OCI-M2 (cell line): ENCODE measurements around the gene CELF2.

Experiments
- DNase-seq: peaks from one replicate; lab custom pipeline; 2025; ENCODE audit not compliant: unreplicated experiment; lab: John Stamatoyannopoulos, UW

The CELF2 gene

DNA sequence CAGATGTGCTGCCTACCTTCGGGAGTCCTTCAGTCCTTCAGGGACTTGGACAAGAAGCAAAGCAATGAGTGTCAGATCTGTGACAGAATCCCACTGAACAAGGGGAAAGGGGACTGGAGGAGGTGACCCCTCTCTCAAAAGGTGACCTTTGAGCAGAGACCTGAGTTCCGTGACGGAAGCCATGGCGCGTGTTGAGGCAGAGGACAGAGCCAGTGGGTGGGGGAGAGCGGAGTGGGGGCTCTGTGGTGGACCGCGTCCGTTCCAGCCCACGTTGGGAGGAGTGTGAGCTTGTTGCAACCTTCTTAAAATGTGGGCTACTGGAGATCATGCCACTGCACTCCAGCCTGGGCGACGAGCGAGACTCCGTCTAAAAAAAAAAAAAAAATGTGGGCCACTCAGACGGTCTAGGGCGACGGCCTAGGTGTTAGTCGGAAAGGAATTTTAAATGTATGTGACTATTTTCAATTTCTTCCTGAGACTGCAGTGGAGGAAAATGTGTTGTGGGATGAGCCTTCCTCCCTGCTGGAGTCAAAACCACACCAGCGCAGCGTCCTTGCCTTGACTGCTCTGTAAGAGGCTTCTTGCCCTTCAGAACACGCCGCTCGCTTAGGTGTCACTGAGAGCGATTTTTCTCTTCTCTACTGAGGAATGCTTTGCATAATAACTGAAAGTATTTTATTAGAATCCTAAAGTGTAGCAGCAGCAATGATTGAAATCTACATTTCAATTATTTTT lies 272.7 kb downstream of the CELF2 start:
- DNase-seq: no peak

DNA sequence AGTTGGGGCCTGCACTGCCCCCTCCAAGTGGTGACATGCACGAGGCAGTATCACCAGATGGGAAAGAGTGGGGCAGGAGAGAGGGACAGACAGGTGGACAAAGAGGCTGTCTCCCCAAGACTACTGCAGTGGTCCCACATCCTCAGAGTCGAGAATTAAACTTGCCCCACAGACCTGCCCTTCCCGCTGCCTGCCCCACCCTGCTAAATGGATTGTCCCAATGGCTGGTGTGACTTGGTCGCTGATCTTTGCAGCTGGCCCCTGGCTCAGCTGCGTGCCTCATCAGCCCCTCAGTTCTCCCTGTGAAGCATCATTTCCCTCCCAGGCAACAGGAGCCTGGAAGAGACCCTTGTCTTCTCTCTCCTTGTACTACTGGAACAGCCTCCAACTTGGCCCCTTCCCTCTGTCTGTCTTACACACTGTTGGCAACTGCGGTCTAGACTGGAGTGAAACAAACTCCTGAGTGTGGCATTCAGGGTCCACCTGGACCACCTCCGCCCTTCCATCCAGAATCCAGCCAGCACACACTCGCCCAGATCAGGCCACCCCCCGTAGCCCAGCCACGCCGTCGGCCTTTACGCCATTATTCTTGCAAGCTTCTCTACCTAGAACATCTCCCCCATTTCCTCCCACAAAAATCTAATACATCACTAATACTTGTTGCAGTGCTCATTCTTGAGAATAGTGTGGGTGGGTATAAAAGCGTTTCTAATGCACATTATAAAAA lies 275.1 kb downstream of the CELF2 start:
- DNase-seq: no peak

DNA sequence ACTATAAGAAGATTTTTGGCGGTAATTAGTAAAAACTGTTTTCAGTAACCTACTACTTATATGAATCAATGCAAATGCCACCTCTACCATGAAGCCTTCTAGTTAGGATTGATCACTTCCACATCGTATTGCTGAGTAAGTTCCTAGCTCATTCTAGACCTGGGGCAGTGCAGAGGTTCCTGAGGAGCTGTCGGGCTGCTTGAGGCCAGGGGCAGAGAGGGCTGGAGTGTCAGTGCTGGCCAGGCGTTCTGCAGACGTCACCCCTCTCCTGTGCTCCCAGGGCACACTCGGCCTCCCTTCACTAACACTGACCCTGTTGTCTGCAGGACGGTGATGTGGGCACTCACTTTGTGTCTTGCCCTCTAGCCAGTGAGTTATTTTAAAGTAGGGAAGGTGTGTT lies 275.7 kb downstream of the CELF2 start:
- DNase-seq: no peak

DNA sequence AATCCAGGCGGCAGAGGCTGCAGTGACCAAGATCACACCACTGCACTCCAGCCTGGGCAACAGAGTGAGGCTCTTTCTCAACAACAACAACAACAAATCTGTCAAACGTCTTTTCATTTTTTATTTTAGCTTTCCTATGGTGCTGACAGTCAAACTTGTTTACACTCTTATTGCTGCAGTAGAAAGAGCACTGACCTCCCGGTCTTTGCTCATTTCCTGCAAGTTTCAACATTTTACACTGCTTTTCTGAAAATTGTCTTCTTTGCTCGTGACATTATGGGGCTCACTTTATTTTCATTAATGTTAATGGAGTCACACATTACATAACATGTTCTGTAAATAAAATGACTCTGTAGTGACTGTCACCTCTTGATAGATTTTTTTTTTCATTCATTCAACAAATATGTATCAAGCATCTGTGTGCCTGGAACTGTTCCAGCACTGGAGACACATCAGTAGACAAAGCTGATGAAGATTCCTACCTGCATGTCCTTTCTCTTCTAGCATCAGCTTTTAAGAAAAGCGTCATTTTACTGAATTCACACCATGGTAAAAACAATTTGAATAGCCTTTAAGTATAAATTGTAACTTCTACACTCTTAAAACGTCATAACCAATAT lies 277.3 kb downstream of the CELF2 start:
- DNase-seq: no peak

DNA sequence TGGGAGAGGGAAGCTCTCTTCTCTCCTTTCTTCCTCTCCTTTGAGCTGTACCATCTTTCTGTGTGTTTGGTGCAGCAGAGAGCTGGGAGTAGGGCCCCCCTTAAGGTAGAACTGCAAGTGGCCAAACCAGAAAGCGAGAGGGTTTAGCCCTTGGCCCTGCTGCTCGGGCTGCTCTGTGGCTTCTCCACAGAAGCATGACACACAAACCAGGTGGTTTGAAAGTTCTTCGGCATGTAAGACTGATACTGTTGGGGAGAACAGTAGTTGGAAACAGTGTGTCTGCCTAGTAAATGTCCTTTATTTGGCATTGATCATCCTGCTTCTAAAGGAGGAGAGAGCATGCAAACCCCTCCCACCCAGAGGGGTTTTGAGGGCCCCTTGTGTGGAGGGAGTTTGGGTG lies 277.8 kb downstream of the CELF2 start:
- no peak for DNase-seq

DNA sequence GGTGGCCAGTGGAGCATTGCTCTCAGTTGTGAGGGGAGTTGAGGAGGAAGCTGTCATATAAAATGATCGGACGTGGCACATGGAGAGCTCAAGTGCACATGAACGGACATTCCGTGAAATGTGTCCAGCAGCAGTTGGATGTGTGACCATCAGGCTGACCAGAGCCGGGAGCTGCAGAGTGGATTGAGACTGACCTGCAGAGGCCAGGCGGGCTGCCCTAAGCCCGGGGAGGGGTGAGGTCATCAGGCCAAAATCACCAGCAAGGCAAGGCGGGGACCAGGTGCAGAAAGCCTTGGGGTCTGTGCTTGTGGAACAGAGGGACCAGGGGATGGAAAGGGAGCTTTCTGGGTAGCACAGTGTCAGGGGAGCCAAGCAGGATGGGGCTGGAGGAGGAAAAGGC lies 279.5 kb downstream of the CELF2 start:
- no peak for DNase-seq

DNA sequence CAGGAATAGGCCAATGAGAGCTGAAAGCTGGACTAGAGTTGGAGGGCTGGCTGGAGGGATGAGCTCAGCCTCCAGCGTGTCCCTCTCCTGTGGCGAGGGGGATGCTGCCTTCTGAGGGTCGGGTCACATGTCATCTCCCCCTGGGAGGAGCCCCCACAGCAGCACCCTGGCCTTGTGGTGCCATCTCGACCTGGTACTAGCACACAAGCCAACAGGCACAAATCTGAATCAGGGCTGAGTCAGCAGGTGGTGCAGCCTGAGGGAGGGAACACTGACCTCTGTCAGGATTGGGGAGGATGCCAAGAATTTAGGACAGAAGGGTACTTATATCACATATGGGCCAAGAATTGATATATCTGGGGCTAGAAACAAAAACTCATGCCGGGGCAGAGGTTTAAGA lies 280.4 kb downstream of the CELF2 start:
- DNase-seq: no peak

DNA sequence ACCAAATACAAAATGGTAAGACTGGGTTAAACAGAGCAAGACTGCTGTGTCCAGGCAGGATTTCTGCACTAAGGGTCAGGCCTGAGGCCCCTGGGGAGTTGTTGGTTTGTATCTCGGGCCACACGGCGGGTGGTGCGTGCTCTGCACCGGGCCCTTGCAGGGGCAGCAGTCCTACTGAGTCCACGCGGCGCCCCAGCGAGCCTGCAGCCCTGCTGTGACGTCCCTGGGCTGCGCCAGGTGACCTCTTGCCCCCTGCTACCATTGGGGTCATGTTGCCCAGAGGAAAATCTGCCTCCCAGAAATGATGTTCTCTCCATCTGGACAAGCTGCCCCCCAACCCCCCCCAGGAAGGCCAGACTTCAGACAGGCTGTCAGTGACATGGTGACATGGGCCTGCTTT lies 281.5 kb downstream of the CELF2 start:
- DNase-seq: no peak

DNA sequence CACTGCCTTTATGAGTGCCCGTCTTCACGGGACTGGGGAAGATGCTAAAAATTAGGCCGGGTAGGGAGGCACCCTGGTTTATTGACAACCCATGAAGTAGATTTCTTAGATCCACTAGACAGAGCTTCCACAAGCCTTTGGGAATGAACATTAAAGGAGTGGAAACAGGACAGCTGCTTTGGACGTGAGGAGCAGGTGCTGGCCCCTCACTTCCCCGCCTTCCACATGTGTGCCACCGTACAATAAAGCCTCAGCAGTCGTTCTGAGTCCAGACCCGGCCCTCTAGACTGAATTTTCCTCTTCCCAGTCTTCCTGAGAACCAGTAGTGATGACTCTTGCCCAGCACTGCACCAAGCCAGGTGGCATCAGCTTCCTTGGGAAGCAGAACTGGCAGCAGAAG lies 282.4 kb downstream of the CELF2 start:
- DNase-seq: no peak

DNA sequence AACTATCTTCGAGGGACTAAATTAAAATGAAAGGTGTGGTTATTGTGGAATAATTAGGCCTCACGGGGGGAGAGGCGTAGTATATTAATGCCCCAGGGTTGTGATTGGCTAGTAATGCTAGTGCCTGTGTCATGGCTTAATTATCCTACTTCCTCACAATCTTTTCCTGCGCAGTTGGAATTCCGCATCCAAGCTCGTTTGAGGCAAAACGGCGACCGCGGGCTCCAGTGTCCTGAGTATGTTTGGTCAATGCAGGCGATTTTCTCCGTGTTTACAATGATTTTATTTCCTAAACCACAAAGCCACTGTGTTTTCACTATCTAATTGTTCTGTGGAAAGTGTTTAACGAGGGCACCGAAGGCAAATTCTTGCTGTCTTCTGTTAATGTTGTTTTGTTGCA lies 282.9 kb downstream of the CELF2 start:
- DNase-seq: no peak

DNA sequence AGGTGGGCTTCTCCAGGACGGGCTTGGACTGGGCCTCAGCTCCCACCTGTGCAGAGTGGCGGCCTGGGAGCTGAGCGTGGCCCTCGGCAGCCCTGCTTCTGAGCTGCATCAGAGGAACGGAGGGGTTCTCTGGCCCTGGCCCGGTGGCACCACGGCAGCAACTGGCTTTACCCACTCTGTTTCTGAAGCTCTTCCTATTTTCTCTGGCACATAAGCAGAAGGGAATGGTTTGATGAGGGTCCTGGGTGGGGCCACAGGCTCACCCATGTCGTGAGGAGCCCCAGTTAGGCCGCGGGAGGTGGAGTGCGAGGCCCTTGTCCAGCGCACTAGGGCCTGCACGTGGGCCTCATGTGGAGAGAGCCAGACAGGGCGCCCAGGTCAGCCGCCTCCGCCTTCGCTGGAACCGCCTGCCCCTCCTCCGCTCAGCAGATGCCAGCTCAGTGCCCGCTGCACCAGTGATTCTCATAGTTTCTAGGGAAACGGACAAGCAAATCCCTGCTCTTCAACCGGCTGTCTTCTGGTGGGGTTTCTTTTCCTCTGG lies 284.0 kb downstream of the CELF2 start:
- no peak for DNase-seq

DNA sequence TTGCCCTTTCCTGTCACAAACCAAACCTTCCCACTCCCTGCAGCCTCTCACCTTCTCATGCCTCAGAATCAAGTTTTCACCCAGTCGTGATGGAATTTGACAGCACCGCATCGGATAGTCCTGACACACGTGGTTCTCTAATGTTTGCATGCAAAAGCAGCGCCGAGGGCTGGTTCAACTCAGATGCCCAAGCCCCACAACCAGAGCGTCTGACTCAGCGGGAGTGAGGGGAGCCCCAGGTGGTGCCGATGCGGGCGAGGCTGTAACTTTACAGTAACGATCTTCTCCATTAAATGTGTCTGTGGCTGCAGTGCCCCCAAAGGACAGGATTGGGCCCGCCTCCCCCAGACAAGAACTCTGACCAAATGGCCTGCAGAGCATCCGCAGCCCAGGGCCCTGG lies 284.5 kb downstream of the CELF2 start:
- no peak for DNase-seq

DNA sequence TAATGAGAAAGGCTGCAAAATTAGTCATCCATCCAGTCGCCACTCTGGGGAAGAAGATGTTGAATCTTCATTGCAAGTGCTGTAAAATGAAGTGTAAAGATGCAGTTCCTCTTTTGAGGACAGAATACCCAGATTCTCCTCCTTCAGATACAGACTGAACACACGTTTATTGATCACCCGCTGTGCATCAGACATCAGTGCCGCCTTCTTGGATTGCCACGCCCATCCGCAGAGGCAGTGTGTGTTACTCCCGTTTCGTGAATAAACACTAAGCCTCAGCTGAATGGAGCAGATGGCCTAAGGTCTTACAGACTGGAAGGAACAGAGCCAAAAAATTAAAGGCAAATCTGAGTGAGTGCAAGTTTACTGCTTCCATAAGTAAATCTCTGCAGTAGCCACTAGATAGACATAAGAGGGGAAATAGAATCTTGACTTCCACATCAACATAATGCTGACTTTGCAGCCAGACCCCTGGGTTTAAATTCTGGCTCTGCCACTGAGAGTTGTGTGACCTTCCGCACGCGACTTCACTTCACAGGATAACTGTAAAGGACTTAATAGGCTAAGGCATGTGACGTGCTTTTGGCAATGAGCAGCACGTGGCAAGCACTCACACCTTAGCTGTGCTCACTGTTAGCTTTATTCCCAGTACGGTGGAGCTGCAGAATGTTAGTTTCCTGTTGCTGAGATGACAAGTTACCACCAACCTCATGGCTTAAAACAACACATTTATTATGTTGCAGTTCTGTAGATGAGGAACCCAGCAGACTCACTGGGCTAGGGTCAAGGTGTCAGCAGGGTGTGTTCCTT lies 285.9 kb downstream of the CELF2 start:
- DNase-seq: no peak

DNA sequence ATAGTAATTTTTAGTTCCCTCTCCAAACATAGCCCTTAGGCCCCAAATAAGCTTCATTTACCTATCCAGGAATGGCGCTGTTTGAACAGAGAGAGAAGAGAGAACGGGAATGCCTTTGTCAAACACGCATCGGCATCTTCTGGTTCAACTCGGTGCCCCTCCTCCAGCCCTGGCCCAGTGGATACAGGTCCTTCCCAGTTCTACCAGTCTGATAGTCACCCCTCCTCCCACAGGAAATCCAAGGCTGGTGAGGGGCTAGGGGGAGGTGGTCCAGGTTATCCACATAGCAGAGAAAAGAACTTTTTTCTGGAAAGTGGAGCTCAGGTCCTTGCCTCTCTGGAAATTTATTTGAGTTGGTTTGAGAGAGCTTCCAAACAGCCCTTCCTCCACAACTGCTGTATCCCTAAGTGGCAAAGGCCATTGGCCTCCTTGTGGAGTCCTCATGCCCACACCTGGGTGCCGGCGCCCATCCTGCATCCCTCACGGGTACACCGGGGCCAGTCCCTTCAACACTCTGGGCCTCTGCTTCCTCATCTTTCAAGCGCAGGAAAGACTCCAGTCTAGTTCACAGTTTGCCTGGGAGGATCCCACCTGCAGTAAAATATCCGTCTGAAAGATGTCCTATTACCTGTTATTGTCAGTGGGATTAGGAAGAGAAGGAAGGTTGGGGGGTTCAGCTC lies 287.4 kb downstream of the CELF2 start:
- no peak for DNase-seq

DNA sequence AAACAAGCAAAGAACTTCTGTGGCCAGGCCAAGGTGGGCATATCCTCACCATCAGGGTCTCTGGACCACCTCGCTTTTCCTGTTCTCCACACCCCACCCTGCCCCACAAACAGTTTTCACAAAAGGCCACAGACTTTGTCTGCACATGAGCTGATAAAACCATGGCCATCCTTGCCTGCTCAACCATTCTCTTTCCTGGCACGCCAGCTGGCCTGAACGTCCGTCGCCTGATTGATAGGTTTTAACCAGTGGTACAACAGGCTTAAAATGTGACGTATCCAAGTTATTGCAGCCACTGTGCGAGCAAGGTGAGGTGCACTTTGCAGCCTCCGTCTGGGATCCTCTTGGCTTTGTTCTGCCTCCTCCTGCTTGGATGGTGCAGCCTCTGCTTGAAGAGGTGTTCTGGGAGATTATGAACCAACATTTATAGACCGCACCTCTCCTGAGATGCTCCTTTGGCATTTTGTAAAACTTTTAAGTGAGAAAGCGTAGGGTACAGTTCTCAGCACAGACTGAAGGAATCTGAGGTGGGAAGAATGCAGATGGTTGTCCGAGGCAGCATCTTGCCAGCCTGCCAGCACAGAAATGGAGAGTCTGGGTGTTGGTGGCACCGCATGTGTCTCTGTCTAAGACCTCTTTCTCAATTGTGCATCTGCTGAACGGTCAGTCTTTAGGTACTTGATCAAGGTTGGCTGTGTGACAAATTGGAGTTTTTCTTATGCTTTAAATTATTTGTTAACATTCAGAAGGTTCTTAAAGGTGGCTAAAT lies 288.3 kb downstream of the CELF2 start:
- DNase-seq: no peak

DNA sequence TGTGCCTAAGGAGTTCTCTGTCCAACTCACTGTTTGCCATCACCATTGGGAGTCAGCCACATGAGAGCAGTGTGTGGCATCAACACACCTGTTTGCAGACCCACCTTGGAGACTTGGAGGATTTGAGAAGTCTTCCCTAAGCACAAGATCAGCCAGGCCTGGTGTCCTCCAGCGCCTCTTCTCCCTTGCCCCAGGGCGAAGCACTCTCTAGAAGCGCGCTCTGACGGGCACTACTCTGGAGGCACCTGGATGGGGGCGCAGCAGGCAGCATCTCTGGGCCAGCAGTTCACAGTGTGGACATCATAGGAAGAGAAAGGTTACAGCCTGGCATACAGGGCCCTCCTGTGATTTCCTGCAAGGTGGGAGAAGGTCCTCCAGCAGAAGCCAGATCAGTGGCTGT lies 289.3 kb downstream of the CELF2 start:
- DNase-seq: no peak

DNA sequence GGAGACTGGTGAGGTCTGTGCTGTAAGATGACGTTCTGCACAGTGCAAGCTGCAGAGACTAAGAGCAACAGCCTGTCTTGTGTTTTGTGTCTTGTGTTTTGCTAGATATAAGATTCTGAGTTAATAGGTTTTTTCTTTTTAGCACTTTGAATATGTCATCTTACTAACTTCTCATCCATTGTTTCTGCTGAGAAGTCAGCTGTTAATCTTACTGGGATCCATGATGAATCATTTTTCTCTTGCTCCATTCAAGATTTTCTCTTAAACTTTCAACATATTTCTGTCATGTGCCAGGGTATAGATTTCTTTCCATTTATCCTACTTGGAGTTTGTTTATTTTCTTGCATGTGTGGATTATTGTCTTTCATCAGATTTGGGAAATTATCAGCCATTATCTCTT lies 290.3 kb downstream of the CELF2 start:
- DNase-seq: no peak

DNA sequence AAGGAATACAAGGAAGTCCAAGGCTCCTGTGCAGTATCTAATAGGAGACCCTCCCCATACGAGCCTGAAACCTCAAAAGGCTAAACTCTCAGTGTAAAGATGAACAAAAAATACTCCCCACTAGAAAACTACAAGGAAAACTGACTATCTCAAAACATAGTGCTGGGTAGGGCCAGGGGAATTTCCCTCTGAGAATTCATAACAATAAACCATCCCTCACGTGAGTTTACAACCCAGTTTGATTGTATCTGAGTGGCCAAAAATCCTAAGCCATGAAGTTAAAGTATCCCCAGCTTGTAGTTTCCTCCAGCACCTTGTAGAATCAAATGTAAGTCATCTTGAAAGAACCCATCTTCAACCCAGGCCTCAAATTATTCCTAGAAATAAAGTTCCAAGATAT lies 293.4 kb downstream of the CELF2 start:
- no peak for DNase-seq

DNA sequence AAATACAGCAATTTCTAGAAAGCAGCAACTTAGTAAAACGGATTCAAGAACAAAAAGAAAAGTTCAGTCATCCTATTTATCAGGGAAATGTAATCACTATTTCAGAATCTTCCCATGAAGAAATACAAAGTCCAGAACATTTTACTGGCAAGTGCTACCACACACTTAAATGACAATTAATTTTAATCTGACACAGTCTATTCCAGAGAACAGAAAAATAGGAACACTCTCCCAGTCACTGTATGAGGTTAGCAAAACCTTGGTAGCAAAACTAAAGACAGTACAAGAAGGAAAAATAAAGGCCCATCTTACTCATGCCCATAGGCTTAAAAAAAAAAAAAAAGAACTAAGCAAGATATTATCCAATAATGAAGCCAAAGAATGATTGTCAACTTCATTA lies 295.8 kb downstream of the CELF2 start:
- no peak for DNase-seq
